Heart left ventricle (tissue), 13 donors: ENCODE data around the gene HMG20A.

Experiments used
- POLR2A ChIP-seq, 2 donors: fragments of 450-650 bp; IDR thresholded peaks; one replicate each; pipeline ENCODE4 v1.6.1; 2017; ENCODE audit warnings: antibody characterized with exemption in 2 of 2, mild to moderate bottlenecking in 2 of 2, moderate library complexity in 2 of 2
- TF ChIP-seq, protein P1 (sequence below), 12 donors: fragments of 200-600 bp; sonication (generic) in 4 of 12; IDR thresholded peaks; one replicate each; pipeline versions ENCODE4 v1.5.0 to v1.8.0; 2018 to 2022; ENCODE audit warnings: antibody characterized with exemption in 12 of 12, mild to moderate bottlenecking in 5 of 12
- donor health status: ischemic (EF 13 %, LVEDD 7.1; RV severe dilation, severe dysfunction).
- donor health status: DM: no; HTN: yes; CAD: no.
- donor health status: DM: no; HTN: no; CAD: no.
- donor health status: ischemic (EF 25% LVEDD 6.9; RV normal size, moderate dysfunction).
- donor health status: ischemic (EF 25% LVEDD 5.7; RV mildly dilated, moderate dysfunction).
- donor health status: ischemic (EF 35%, LVEDD 5.7; RV mildly dilated, moderate dysfunction).
- donor health status: nonischemic (EF 11% LVEDD 7.7; RV severe dilation, severe dysfunction).
- donor health status: DM: yes; HTN: yes; CAD: no.
- donor health status: PGD.
- donor health status: ischemic (EF 29% LVEDD 5.4; RV normal size, mild dysfunction).
- donor health status: nonischemic (EF 23%, LVEDD 6.1; RV moderate dilation, normal function).

DNA sequence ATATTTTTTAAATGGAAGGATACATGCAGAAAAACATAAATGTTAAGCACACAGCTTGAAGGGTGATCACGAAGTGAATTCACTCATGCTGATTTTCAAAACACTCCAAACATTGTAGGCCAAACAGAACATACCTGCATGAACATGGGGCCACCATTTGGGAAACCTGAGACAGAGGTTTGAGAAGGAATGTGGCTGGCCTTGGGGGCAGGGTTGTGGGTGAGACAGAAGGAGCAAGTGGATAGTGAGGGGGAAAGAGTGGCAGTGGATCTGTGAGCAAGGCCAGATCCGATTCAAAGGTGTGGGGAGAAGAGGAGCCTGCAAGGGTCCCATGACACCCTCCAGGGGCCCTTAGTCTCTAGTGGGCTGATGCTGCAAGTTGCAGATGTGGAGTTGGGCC, 94.9 kb downstream of the HMG20A start:
- TF ChIP-seq, protein P1, sequence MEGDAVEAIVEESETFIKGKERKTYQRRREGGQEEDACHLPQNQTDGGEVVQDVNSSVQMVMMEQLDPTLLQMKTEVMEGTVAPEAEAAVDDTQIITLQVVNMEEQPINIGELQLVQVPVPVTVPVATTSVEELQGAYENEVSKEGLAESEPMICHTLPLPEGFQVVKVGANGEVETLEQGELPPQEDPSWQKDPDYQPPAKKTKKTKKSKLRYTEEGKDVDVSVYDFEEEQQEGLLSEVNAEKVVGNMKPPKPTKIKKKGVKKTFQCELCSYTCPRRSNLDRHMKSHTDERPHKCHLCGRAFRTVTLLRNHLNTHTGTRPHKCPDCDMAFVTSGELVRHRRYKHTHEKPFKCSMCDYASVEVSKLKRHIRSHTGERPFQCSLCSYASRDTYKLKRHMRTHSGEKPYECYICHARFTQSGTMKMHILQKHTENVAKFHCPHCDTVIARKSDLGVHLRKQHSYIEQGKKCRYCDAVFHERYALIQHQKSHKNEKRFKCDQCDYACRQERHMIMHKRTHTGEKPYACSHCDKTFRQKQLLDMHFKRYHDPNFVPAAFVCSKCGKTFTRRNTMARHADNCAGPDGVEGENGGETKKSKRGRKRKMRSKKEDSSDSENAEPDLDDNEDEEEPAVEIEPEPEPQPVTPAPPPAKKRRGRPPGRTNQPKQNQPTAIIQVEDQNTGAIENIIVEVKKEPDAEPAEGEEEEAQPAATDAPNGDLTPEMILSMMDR (IDR thresholded peaks at IDR 0.05), result no peak
- no peak for TF ChIP-seq POLR2A (IDR thresholded peaks at IDR 0.05)
